Neuronal stem cell (in vitro differentiated cells): ENCODE results near the gene C1QA.
"Not testable (repeated sequence)": the region's sequence is repeated elsewhere in the genome, so short reads cannot be mapped to it uniquely, and the experiment has no call there.

ENCODE experiments used
- DNase-seq: peaks from one replicate; pipeline ENCODE4 v3.0.0-alpha.2; 2013; ENCODE audit warnings: low spot score
- H2AFZ ChIP-seq: one replicate; pipeline ENCODE4 v1.6.1; 2013; ENCODE audit warnings: mild to moderate bottlenecking, low read length, inconsistent platforms
- H2AK5ac ChIP-seq: 2 replicates; pipeline ENCODE4 v1.6.1; 2013; ENCODE audit warnings: low read depth, mild to moderate bottlenecking, inconsistent platforms, low read length, moderate library complexity, mixed read lengths
- H2BK120ac ChIP-seq: 2 replicates; pipeline ENCODE4 v1.6.1; 2013; ENCODE audit warnings: low read depth, mild to moderate bottlenecking, inconsistent platforms, low read length, moderate library complexity, mixed read lengths
- H2BK12ac ChIP-seq: one replicate; pipeline ENCODE4 v1.6.1; 2013; ENCODE audit warnings: low read length, inconsistent platforms
- H2BK15ac ChIP-seq: 2 replicates; pipeline ENCODE4 v1.6.1; 2013; ENCODE audit warnings: mild to moderate bottlenecking, low read length, inconsistent platforms, mixed read lengths
- H2BK5ac ChIP-seq: one replicate; pipeline ENCODE4 v1.6.1; 2013; ENCODE audit warnings: inconsistent platforms, mild to moderate bottlenecking, low read length, moderate library complexity
- H3K14ac ChIP-seq: one replicate; pipeline ENCODE4 v1.6.1; 2013; ENCODE audit warnings: low read length, inconsistent platforms
- H3K18ac ChIP-seq: 2 replicates; pipeline ENCODE4 v1.6.1; 2013; ENCODE audit warnings: low read length, inconsistent platforms
- H3K23ac ChIP-seq: 2 replicates; pipeline ENCODE4 v1.6.1; 2013; ENCODE audit warnings: low read depth, mild to moderate bottlenecking, mixed read lengths, low read length, inconsistent platforms; ENCODE audit not compliant: poor library complexity
- H3K27ac ChIP-seq: replicated peaks from 3 replicates; pipeline ENCODE4 v1.5.1; 2013; ENCODE audit warnings: low read length, inconsistent platforms
- H3K27me3 ChIP-seq, 3 experiments: 2 replicates each; pipeline ENCODE4 v1.6.1; 2013; ENCODE audit warnings: low read length in 3 of 3, mild to moderate bottlenecking in 2 of 3, inconsistent platforms in 1 of 3, low read depth in 1 of 3, mixed read lengths in 1 of 3, moderate library complexity in 1 of 3; ENCODE audit not compliant: control insufficient read depth in 3 of 3, insufficient read depth in 3 of 3
- H3K36me3 ChIP-seq, 2 donors: replicated peaks in 1 of 2; 2 replicates each; pipeline ENCODE4 v1.6.1; 2013; ENCODE audit warnings: low read length in 2 of 2; ENCODE audit not compliant: control insufficient read depth in 2 of 2, insufficient read depth in 2 of 2
- H3K4ac ChIP-seq: 2 replicates; pipeline ENCODE4 v1.6.1; 2013; ENCODE audit warnings: inconsistent platforms, mild to moderate bottlenecking, low read length, moderate library complexity
- H3K4me1 ChIP-seq, 2 donors: 1 replicate in 1 of 2; 2 replicates in 1 of 2; pipeline ENCODE4 v1.6.1; 2013; ENCODE audit warnings: low read length in 2 of 2, low read depth in 1 of 2; ENCODE audit not compliant: control insufficient read depth in 2 of 2, insufficient read depth in 1 of 2
- H3K4me2 ChIP-seq: one replicate; pipeline ENCODE4 v1.6.1; 2013; ENCODE audit warnings: mild to moderate bottlenecking, low read length, inconsistent platforms; ENCODE audit not compliant: insufficient read depth, poor library complexity, severe bottlenecking
- H3K4me3 ChIP-seq, 2 donors: 2 replicates each; pipeline ENCODE4 v1.5.1; 2013; ENCODE audit warnings: low read length in 2 of 2, mild to moderate bottlenecking in 2 of 2, inconsistent platforms in 1 of 2, moderate library complexity in 1 of 2
- H3K79me1 ChIP-seq: one replicate; pipeline ENCODE4 v1.6.1; 2013; ENCODE audit warnings: low read depth, mild to moderate bottlenecking, inconsistent platforms, low read length, moderate library complexity
- H3K9ac ChIP-seq: one replicate; pipeline ENCODE4 v1.6.1; 2013; ENCODE audit warnings: mild to moderate bottlenecking, low read depth, low read length, inconsistent platforms; ENCODE audit not compliant: poor library complexity
- H3K9me3 ChIP-seq, 2 donors: replicated peaks in 1 of 2; 2 replicates each; pipeline versions ENCODE3 to v1.6.1; 2013; ENCODE audit warnings: low read length in 2 of 2, mild to moderate bottlenecking in 2 of 2, inconsistent platforms in 1 of 2, low read depth in 1 of 2, mixed read lengths in 1 of 2, moderate library complexity in 1 of 2; ENCODE audit not compliant: control insufficient read depth in 2 of 2, insufficient read depth in 1 of 2
- H4K8ac ChIP-seq: one replicate; pipeline ENCODE4 v1.6.1; 2013; ENCODE audit warnings: low read depth, mild to moderate bottlenecking, inconsistent platforms, low read length, moderate library complexity
- H4K91ac ChIP-seq: one replicate; pipeline ENCODE4 v1.6.1; 2013; ENCODE audit warnings: low read length, low read depth, mild to moderate bottlenecking, inconsistent platforms; ENCODE audit not compliant: poor library complexity
- WGBS, 2 donors: extraction: QIAGEN DNeasy Blood & Tissue Kit; methylation state at CpG; one replicate each; pipeline ENCODE4 v1.1.7; 2013; ENCODE audit warnings: missing lambda C conversion rate in 2 of 2, mixed read lengths in 1 of 2; ENCODE audit not compliant: insufficient read length in 2 of 2, insufficient replicate concordance in 1 of 2; ENCODE audit errors: extremely low coverage in 2 of 2; 5-methylcytosine and 5-hydroxymethylcytosine counted together

The C1QA gene

GRCh38 chr1:22666412-22666811 lies 30.0 kb downstream of the C1QA start:
- no peak overlapping the region for H3K18ac ChIP-seq
- H3K14ac ChIP-seq = no peak overlapping the region
- no peak overlapping the region for H2BK120ac ChIP-seq
- DNase-seq = no peak
- no peaks in the 10 kb centered on the region for H3K79me1 ChIP-seq
- peaks cover 0 to 29% (median 0%) of the 10 kb centered on the region in 3 experiments for H3K27me3 ChIP-seq
- H3K4me2 ChIP-seq = no peak overlapping the region
- H2AFZ ChIP-seq = no peak overlapping the region
- H3K9me3 ChIP-seq = no peaks in the 10 kb centered on the region
- H3K9ac ChIP-seq = no peak overlapping the region
- H4K91ac ChIP-seq = no peak overlapping the region
- H2BK12ac ChIP-seq = no peak overlapping the region
- H3K27ac ChIP-seq = no peak overlapping the region
- no peak overlapping the region for H2AK5ac ChIP-seq
- no peak overlapping the region for H3K4me3 ChIP-seq
- H3K4ac ChIP-seq = no peak overlapping the region
- no peak overlapping the region for H2BK15ac ChIP-seq
- H2BK5ac ChIP-seq = no peak overlapping the region
- no peak overlapping the region for H3K23ac ChIP-seq
- no CpG with 5 or more reads among the region's 2 CpGs for whole genome bisulfite sequencing, 2 donors
- H4K8ac ChIP-seq = no peak overlapping the region
- H3K4me1 ChIP-seq = peaks cover 0 to 6% of the 10 kb centered on the region in 2 donors
- H3K36me3 ChIP-seq = no peaks in the 10 kb centered on the region

GRCh38 chr1:22668840-22669239 lies 32.4 kb downstream of the C1QA start:
- not testable (repeated sequence) for H3K14ac ChIP-seq, H2AK5ac ChIP-seq, H4K8ac ChIP-seq, H3K23ac ChIP-seq, H2BK15ac ChIP-seq, H3K27ac ChIP-seq, H3K4me2 ChIP-seq, H2BK5ac ChIP-seq, H3K4me3 ChIP-seq, H2AFZ ChIP-seq, H3K9ac ChIP-seq, H3K9me3 ChIP-seq, H2BK12ac ChIP-seq, H3K36me3 ChIP-seq, H2BK120ac ChIP-seq, H4K91ac ChIP-seq, H3K18ac ChIP-seq, DNase-seq, H3K4ac ChIP-seq, H3K79me1 ChIP-seq
- no CpG with 5 or more reads among the region's 2 CpGs for WGBS, 2 donors
- Histone ChIP-seq H3K4me1 (peaks cover 9 to 18% of the 10 kb centered on the region in 2 donors), H3K27me3 (peaks cover 0 to 29% (median 0%) of the 10 kb centered on the region in 3 experiments)

GRCh38 chr1:22670352-22670975 lies 34.0 kb downstream of the C1QA start:
- Histone ChIP-seq H3K27ac (no peak overlapping the region), H3K9ac (no peak overlapping the region), H2AK5ac (no peak overlapping the region), H2BK15ac (no peak overlapping the region), H3K14ac (no peak overlapping the region), H3K4me2 (no peak overlapping the region), H2BK120ac (no peak overlapping the region), H3K36me3 (no peaks in the 10 kb centered on the region), H4K8ac (no peak overlapping the region), H2BK12ac (no peak overlapping the region), H3K23ac (no peak overlapping the region), H3K4me1 (peaks cover 10 to 23% of the 10 kb centered on the region in 2 donors), H4K91ac (no peak overlapping the region), H2BK5ac (no peak overlapping the region), H3K9me3 (no peaks in the 10 kb centered on the region), H3K4me3 (no peak overlapping the region), H3K79me1 (no peaks in the 10 kb centered on the region), H3K4ac (no peak overlapping the region), H2AFZ (peak overlapping the region; percentile 54), H3K27me3 (peaks cover 0 to 29% (median 0%) of the 10 kb centered on the region in 3 experiments), H3K18ac (no peak overlapping the region)
- no peak for DNase-seq
- WGBS, 2 donors = no CpG with 5 or more reads among the region's 12 CpGs

GRCh38 chr1:22671999-22672398 lies 35.6 kb downstream of the C1QA start:
- H3K79me1 ChIP-seq = no peaks in the 10 kb centered on the region
- H3K27me3 ChIP-seq = peaks cover 0 to 22% (median 0%) of the 10 kb centered on the region in 3 experiments
- H3K4me3 ChIP-seq = no peak overlapping the region
- H3K4ac ChIP-seq = no peak overlapping the region
- no peak overlapping the region for H2AFZ ChIP-seq
- H3K9me3 ChIP-seq = no peaks in the 10 kb centered on the region
- H2BK12ac ChIP-seq = no peak overlapping the region
- H3K9ac ChIP-seq = no peak overlapping the region
- H3K4me1 ChIP-seq = peaks cover 13 to 22% of the 10 kb centered on the region in 2 donors
- H3K14ac ChIP-seq = no peak overlapping the region
- H3K27ac ChIP-seq = no peak overlapping the region
- no peak overlapping the region for H3K18ac ChIP-seq
- no peaks in the 10 kb centered on the region for H3K36me3 ChIP-seq
- no CpG with 5 or more reads among the region's 4 CpGs for WGBS, 2 donors
- no peak for DNase-seq
- H4K8ac ChIP-seq = no peak overlapping the region
- no peak overlapping the region for H2BK5ac ChIP-seq
- no peak overlapping the region for H3K4me2 ChIP-seq
- no peak overlapping the region for H3K23ac ChIP-seq
- H4K91ac ChIP-seq = no peak overlapping the region
- H2AK5ac ChIP-seq = no peak overlapping the region
- H2BK15ac ChIP-seq = no peak overlapping the region
- H2BK120ac ChIP-seq = no peak overlapping the region
